Forelimb muscle (tissue), 1 donor: ENCODE data around the gene HERC5. TPM values are rescaled to one million over a fixed set of nuclear protein-coding genes. Genes with fewer than 3 reads are reported as not detected.
"Not testable (repeated sequence)": the region's sequence is repeated elsewhere in the genome, so short reads cannot be mapped to it uniquely, and the experiment has no call there.

Experiments used
- DNase-seq: peaks from one replicate; pipeline ENCODE4 v3.0.0-alpha.2; 2013; ENCODE audit warnings: low read depth
- polyA plus RNA-seq: library from polyadenylated mRNA; unstranded; fragments of 120-200 nt; gene quantifications from one replicate; pipeline ENCODE4 v1.2.1, GENCODE V29; 2013; ENCODE audit not compliant: insufficient read length

Gene HERC5
- polyA plus RNA-seq, 1 donor = 2.6 TPM

DNA sequence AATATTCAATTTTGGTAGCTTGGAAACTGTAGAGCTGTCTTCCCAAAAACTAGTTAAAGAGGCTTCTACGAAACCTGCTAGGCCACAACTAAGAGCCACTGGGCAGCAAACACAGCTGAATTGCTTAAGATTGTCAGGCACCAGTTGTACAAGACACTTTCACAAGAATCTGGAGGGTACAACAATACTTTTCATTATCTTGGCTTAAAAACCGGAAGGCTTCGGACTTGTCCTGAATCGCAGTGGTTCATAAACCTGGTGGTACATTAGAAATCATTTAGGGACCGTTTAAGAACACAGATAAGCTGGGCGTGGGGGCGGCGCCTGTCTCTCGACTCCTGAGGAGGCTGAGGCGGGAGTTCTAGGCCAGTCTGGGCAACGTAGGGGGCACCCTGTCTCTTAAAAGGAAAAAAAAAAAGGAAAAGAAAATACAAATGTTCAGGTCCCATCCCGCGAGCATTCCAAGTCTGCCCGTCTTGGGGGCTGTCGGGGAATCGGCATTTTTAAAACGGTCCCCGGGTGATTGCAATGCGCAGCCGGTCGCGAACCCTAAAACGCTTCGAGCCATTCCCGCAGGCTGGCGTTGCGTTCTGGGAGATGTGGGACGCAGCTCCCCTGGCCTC, 65.9 kb downstream of the HERC5 start:
- DNase-seq = no peak

DNA sequence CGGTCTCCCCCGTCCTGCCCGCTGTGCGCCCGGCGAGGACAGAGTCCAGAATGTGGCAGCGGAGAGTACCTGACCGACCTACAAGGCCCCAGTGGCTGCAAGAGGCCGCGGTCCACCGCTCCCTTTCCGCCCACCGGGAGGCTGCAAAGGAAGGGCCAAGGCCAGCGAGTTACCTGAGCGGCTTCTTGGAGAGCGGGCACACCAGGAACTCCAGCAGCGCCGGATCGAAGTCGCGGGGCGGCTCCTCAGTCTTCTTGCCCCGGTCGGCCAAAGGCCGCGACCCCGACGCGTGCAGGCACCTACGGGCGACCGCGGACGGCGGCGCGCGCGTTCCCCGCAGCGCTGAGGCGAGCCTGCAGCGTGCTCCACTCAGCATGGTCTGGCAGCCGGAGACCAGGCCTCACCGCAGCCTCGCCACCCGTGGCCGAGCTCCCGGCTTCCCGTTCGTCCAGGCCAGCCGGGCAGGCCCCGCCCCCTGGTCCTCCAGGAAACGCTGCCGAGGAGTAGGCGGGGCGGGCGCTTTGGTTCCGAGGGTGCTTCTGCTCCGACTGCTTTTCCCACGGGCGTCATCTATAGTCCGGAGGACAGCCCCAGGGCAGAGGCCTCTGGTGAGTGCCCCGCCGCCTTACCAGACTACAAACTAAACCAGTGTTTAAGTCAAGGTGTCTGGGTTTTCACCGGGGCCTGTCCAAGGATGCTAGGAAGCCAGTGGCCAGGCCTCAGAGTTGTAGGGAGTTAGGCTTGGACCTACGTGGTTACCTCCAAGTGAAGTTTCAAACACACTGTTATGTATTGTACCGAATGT, 66.6 kb downstream of the HERC5 start, which contains the start of gene PYURF:
Gene PYURF (minus strand): TSS at position 452 of the 805 bp plus-strand sequence. CDS start 76 bp downstream, at position 376.
- peak; percentile 54 for DNase-seq

- no peak for DNase-seq
Observed at GRCh38 chr4:88524171-88524570, 67.3 kb downstream of the HERC5 start.

- no peak for DNase-seq
Observed at GRCh38 chr4:88526221-88526815, 69.4 kb downstream of the HERC5 start.

DNA sequence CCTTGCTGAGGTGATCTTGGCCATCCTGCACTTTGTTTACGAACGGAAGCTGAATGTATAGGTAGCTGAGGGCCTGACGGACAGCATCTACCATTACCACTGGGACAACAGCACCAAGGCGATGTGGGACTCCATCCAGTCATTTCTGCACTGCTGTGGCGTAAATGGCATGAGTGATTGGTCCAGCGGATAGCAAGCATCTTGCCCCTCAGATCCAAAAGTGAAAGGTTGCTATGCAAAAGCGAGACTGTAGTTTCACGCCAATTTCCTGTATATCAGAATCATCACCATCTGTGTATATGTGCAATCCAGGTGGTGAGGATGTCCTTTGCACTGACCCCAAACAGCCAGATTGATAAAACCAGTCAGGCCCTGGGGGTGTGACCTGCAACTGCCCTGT, 70.9 kb downstream of the HERC5 start:
- no peak for DNase-seq

- no peak for DNase-seq
Observed at GRCh38 chr4:88528861-88529260, 71.9 kb downstream of the HERC5 start.

DNA sequence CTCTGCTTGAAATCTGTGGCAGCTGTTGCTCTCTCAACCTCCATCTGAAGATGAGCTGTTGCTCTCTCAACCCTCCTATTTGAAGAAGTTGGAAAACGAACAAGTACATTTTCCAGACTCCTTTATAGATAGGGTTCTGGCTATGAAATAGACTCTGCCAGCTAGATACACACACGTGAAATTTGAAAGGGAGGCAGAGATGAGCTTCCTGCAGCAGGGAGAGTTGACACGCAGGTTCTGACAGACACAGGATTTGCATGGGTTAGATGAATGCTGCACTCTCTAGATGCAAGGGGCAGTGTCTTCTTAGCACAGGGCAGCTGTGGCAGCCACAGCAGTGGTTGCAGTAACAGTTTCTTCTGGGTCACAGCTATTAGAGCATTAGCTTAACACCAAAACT, 74.6 kb downstream of the HERC5 start:
- no peak for DNase-seq

- no peak for DNase-seq
Observed at GRCh38 chr4:88533088-88533790, 76.3 kb downstream of the HERC5 start.

DNA sequence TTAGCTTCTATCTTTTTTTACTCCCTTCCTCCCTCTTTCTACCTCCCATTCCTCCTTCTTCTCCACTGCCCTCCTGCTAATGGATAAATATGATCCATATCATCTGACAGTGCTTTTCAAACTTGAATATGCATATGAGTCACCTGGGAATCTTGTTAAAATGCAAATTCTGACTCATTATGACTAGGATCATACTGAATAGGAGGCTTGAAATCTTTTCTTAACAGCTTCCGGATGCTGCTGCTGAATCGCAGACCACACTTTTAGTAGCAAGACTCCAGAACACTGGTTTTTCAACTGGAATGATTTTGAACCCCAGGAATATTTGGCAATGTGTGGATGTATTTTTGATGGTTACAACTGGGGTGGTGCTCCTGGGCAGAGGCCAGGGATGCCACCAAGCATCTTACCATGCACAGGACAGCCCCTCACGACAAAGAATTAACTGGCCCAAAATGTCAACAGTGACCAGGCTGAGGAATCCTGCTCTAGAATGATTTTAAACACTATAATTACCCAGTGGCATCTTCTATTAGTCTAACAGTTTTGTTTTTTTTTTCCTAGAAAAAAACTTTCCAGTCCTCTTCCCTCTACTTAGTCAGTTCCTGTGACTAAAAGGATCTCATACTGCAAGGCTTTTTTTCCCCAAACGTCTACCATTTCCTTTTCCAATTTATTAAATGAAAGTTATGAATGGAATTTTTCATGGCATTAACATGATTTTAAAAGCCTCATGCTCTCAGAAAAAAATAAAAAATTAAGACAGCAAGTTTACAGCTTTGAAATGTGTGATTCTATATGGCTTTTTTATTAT, 77.2 kb downstream of the HERC5 start:
- no peak for DNase-seq

- DNase-seq = no peak
Observed at GRCh38 chr4:88535090-88535755, 78.3 kb downstream of the HERC5 start.

DNA sequence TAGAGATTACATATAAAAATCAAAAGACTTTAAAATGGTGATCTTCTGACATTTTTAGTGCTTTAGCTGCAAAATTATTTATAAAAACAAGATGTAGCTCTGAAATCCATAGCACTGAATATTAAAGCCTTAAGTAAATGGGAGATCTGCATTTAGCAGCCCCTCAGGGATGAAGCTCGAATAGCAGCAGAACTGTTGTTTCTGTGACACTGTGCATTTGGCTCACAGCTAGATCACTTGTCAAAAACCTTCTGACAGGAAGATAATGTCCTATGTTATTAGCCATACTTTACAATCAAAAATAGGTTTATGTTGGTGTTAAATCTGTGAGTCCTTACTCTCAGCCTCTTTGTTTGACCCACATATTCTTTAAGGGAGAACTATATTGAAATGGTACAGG, 80.8 kb downstream of the HERC5 start:
- no peak for DNase-seq

DNA sequence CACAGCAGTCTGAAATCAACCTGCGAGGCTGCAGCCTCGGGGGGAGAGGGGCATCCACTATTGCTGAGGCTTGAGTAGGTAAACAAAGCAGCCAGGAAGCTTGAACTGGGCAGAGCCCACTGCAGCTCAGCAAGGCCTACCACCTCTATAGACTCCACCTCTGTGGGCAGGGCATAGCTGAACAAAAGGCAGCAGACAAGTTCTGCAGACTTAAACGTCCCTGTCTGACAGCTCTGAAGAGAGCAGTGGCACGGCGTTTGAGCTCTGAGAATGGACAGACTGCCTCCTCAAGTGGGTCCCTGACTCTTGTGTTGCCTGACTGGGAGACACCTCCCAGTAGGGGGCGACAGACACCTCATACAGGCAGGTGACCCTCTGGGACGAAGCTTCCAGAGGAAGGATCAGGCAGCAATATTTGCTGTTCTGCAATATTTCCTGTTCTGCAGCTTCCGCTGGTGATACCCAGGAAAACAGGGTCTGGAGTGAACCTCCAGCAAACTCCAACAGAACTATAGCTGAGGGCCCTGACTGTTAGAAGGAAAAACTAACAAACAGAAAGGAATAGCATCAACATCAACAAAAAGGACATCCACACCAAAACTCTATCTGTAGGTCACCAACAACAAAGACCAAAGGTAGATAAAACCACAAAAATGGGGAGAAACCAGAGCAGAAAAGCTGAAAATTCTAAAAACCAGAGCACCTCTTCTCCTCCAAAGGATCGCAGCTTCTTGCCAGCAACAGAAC, 82.6 kb downstream of the HERC5 start:
- DNase-seq = not testable (repeated sequence)

- no peak for DNase-seq
Observed at GRCh38 chr4:88549815-88550214, 92.9 kb downstream of the HERC5 start.

Other genes with a start within 250 kb of the HERC5 start
- gene PPM1K, start 172.6 kb upstream of the HERC5 start, polyA plus RNA-seq = 19.8 TPM
- gene HERC6, start 78.3 kb upstream of the HERC5 start, polyA plus RNA-seq = 1.4 TPM
- 69.4 TPM for gene PYURF, start 66.7 kb downstream of the HERC5 start, polyA plus RNA-seq
- 17.4 TPM for gene HERC3, start 135.4 kb downstream of the HERC5 start, polyA plus RNA-seq
- 6.6 TPM for gene NAP1L5, start 240.7 kb downstream of the HERC5 start, polyA plus RNA-seq